ENCODE measurements around the gene ZBTB48.
"Not testable (repeated sequence)": the region's sequence is repeated elsewhere in the genome, so short reads cannot be mapped to it uniquely, and the experiment has no call there.

Gene ZBTB48

DNA sequence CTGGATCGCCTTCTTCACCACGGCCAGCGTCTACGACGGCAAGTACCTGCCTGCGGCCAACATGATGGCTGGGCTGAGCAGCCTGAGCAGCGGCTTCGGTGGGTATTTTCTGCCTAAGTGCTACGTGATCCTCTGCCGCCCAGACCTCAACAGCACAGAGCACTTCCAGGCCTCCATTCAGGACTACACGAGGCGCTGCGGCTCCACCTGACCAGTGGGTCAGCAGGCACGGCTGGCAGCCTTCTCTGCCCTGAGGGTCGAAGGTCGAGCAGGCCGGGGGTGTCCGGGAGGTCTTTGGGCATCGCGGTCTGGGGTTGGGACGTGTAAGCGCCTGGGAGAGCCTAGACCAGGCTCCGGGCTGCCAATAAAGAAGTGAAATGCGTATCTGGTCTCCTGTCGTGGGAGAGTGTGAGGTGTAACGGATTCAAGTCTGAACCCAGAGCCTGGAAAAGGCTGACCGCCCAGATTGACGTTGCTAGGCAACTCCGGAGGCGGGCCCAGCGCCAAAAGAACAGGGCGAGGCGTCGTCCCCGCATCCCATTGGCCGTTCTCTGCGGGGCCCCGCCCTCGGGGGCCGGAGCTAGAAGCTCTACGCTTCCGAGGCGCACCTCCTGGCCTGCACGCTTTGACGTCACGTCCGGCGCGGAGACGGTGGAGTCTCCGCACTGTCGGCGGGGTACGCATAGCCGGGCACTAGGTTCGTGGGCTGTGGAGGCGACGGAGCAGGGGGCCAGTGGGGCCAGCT, at the start of gene ZBTB48:
Gene ZBTB48 (plus strand): TSS at position 621 of the 745 bp plus-strand sequence. CDS start 616 bp downstream, outside the sequence.
- peak; percentile 92 to 96 for DNase-seq (ENCODE audit: low read depth in 2 of 2)

DNA sequence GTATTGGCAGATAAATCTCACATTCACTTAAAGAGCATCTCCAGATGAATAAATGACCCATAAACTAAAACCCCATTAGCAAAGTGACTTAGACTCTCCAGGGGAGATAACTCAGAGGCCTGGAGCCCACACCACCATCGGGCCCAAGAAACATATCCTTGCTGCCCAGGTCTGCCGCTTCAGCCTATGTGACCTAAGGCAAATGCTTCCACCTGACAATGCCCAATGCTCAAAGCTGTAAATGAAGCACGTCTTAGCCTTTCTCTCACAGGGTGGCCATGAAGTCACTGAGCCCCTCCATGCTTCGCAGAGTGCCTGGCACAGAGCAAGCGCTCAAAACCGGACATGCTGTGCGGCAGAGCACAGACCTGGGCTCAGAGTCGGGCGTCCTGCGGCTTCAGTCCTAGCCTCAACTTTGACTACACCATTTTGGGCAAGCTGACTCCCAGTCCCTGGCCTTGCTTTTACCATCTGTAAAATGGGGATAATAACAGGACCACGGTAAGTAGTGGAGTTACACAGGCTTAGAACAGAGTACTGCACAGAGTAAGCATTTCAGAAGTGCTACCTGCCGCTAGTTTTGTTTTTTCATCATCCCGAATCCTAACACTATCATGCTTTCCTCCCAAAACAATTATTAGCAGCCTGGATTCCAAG, 49.2 kb upstream of the ZBTB48 start:
- DNase-seq (ENCODE audit: low read depth in 2 of 2), result no peak

DNA sequence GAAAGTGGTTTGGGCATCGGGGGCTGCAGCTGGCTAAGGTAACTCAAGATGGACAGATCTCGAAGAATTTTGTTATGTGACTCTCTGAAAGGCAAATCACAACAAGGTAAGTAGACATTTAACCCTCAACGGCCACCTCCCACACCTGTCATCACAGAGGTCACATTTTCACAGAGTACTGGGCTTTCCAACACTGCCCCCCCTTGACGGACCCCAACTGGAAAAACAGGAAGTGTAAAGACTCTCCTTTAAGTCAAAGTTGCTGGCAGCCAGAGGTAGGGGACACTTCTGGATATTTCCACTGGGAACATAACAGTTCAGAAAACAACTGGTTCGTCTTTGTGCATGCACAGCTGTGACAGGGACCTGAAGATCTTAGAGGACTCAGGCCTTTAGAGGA, 47.8 kb upstream of the ZBTB48 start:
- no peak for DNase-seq (ENCODE audit: low read depth in 2 of 2)

DNA sequence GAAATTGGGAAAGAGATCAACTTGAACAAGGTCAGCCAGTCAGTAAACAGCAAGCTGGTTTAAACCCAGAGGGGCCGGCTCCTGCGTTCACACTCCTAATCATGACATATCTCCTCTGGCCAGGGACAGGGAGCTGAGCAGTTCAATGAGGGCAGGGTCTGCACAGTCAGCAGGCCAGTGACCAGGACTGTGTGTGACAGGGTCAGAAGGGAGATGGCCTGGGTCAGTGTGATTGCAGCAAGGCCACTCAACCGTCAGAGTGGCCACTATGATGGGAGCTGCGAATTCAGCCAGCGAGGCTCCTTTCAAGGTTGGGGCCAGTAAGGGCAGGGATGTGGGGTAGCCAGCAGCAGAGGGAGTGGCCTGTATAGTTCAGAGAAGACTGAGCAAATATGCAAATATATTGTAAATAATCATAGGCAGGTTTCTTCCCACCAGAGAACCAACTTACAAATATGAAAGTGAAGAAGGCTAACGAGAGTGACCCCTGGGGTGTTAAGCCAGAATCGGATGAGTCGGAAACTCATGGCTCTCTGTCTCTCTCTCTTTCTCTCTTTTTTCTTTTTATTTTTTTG, 45.5 kb upstream of the ZBTB48 start:
- DNase-seq (ENCODE audit: low read depth in 2 of 2), result no peak

DNA sequence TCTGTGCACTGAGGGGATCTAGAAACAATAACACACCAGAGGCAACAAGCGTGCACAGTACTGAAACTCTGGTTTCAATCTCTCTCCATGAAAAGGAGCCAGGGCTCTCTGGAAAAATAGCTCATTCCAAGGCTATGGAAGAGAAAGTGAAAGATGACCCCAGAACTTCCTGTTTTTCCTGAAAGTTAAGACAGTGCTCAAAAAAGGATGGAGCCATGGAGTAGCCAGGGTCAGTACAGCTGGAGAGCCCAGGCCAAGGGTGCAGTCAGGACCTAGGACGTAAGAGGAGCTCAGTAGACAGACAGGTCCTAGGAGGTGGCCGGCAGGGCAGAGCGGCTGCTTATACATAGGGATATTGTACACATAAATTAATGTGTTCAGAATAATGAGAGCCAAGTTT, 44.6 kb upstream of the ZBTB48 start:
- no peak for DNase-seq (ENCODE audit: low read depth in 2 of 2)

DNA sequence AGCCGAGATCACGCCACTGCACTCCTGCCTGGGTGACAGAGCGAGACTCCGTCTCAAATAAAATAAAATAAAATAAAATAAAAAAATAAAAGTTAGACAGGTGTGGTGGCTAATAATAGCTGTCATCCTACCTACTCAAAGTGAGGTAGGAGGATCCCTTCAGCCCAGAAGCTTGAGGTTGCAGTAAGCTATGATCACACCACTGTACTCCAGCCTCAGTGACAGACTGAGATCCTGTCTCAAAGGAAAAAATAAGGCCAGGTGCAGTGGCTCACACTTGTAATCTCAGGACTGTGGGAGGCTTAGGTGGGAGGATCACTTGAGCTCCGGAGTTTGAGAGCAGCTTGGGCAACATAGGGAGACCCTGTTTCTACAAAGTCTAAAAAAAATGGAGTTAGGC, 43.5 kb upstream of the ZBTB48 start:
- DNase-seq (ENCODE audit: low read depth in 2 of 2), result no peak

DNA sequence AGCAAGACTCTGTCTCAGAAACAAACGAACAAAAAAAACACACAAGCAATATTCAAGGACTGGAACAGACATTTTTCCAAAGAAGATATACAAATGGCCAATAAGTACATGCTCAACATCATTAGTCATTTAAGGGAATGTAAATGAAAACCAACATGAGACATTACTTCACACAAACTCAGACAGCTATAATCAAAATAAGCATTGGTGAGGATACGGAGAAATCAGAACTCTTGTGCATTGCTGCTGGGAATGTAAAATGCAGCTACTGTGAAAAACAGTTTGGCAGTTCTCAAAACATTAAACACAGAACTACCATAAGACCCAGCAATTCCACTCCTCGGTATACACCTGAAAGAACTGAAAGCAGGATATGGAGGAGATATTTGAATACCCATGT, 40.8 kb upstream of the ZBTB48 start:
- DNase-seq (ENCODE audit: low read depth in 2 of 2), result no peak

DNA sequence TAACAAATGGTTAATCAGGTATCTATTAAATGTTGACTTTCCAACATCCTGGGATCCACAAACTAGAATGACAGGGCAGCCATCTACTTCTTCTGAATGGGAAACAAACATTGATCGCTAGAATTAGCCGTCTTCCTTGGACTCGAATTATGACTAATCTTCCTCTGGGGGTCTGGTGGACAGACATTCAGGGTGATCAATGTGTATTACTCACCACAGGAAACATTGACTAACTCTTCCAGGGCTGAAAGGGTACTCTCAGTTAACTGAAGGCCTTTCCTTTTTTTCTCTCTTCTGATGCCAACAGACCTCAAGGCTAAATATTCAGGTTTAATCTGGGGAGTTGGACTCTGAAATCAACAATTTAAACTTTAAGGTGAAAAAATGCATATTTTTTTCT, 35.0 kb upstream of the ZBTB48 start:
- DNase-seq (ENCODE audit: low read depth in 2 of 2), result no peak

DNA sequence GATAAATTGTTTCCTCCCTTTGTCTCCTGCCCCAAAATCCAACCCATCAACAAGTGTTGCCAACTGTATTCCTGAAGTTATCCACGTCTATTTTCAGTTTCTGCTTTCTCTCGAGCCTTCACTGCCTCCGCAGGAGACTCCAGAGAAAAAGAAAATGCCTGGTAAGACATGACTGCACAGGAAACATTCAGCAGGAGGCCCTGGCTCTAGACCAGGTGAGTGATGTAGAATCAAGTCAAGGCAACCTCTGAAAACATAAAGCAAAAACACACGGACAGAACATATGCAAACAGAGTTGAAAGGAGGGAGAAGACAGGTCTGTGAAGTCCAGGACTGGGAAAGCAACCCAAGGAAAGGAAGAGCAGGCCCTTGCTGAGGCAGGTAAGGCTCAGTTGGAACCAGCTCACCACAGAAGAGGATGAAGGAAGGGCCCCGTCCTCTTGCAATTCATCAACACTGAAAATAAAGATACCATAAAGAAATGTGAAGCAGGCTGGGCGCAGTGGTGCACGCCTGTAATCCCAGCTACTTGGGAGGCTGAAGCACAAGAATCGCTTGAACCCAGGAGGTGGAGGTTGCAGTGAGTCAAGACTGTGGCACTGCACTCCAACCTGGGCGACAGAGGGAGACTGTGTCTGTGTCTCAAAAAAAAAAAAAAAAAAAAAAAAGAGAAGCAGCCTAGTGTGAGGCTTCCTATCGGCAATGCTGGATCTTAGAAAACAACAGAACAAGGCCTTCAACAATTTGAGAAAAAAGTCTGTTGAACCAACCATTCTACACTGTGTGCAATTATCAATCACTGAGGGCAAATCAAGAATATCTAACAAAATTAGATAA, 34.3 kb upstream of the ZBTB48 start:
- DNase-seq (ENCODE audit: low read depth in 2 of 2), result no peak

DNA sequence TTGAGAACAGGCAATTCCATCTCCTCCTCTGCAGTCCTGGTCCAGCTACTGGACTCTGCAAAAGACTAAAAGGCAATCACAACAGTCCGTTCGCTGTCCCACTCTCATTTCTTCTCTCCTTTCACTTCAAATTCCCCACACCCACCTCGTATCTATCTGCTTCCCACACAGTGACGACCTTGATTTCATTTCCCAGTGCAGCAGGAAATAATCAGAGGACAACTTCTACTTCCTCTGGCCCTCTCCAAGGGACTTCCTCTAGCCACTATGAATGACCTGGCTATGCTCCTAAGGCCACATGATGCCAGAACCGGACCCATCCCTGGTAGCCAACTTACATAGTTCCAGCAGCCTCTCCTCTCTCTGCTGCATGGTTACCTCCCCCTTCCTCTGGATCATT, 33.5 kb upstream of the ZBTB48 start:
- DNase-seq (ENCODE audit: low read depth in 2 of 2), result no peak

DNA sequence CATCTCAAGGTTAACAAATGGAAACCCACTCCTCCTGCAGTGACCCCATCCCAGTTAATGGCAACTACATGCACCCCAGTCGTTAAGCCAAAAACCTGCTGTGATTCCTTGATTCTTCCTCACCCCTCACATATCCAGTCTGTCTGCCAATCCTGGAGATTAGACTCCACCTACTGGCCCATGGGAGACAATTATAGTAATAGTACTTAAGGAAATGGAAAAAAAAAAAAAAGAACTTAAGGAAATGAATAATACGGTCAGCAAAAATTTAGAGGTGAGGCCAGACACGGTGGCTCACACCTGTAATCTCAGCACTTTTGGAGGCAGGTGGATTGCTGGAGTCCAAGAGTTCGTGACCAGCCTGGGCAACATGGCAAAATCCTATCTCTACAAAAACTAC, 32.5 kb upstream of the ZBTB48 start:
- DNase-seq (ENCODE audit: low read depth in 2 of 2), result no peak

DNA sequence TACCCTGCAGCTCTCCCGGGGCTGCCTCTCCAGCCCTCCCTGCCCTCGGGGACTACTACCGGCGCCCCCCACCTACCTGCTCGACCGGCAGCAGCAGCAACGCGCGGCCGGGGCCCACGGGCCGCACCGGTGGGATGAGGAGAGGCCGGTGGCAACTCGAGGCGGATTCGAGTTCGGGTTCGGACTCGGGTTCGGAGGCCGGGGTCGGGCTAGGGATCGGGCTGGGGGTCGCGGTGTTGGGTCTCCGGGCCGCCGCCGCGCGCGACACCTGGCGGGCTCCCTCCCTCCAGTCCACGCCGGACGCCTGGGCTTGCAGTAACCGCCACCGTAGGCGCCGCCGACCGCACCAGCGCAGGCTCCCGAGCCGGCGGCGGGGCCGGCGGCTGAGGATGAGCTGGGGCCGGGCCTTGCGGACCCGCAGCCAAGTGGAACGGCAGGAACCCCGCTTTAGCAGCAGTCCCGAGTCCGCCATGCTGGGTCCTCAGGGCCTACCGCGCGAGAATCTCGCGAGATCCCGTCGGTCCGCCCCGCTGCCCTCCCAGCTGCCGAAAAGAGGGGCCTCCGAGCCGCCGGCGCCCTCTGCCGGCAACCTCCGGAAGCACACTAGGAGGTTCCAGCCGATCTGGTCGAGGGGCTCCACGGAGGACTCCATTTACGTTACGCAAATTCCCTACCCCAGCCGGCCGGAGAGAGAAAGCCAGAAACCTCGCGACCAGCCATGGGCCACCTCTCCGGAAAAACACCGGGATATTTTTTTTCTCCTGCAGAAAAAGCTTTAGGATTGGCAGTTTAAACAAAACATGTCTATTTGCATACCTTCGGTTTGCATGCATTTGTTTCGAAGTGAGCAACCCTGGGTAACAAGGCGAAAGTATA, 25.5 kb upstream of the ZBTB48 start, which contains the start of gene NOL9:
Gene NOL9 (minus strand): TSS at position 483 of the 876 bp plus-strand sequence. CDS start 11 bp downstream, at position 472.
- peak; percentile 92 to 93 for DNase-seq (ENCODE audit: low read depth in 2 of 2)

DNA sequence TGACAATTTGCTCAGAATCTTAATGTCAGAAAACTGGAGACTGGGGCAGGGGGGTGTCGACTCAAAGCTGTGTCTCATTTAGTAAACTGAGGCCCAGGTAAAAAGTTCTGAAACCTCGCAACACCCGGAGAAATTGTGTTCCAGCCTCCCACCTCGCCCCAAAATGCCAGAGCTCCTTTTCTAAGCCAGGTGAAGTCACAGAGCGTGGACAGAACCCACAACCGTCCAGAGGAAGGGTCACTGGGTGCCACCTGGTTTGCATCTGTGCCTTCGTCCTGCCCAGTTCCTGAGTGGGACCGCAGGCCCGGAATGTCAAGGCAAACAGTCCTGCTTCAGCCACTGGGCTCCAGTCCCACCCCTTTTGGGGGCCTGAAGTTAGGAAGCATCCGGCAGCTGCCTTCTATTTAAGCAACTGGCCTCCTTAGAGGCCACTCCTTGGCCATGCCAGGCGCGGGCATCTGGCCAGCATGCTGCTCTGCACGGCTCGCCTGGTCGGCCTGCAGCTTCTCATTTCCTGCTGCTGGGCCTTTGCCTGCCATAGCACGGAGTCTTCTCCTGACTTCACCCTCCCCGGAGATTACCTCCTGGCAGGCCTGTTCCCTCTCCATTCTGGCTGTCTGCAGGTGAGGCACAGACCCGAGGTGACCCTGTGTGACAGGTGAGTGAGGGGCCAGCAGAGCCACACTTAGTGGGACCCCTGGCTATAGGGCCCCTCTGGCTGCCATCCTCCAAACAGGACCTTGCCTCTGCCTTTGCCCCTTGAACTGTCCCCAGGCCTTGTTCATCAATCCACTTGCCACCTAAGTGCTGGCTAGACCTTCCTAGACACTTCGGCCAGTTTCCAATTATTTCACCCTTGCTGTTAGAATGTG, 24.7 kb upstream of the ZBTB48 start, which contains the start of gene TAS1R1:
Gene TAS1R1 (plus strand): TSS at position 401 of the 872 bp plus-strand sequence. CDS start 67 bp downstream, at position 468.
- DNase-seq (ENCODE audit: low read depth in 2 of 2), result no peak

DNA sequence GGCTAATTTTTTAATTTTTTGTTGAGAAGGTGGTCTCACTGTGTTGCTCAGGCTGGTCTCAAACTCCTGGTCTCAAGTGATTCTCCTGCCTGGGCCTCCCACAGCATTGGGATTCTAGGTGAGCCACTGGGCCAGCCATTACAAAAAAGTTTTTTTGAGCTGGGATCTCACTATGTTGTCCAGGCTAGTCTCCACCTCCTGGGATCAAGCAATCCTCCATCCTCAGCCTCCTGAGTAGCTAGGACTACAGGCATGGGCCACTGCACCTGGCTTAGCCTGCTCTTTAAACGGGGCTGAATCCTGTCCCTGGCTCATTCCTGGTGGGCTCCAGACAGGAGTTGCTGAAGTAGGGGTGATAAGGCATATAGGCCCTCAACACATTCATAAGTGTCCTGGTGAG, 22.2 kb upstream of the ZBTB48 start:
- DNase-seq (ENCODE audit: low read depth in 2 of 2), result no peak

DNA sequence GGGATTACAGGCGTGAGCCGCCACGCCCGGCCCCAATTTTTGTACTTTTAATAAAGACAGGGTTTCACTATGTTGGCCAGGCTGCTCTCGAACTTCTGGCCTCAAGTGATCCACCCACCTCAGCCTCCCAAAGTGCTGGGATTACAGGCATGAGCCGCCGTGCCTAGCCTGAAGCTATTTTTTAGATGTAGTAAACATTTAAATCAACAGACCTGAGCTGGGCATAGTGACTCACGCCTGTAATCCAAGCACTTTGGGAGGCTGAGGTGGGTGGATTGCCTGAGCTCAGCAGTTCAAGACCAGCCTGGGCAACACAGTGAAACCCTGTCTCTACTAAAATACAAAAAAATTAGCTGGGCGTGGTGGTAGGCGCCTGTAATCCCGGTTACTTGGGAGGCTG, 20.6 kb upstream of the ZBTB48 start:
- not testable (repeated sequence) for DNase-seq (ENCODE audit: low read depth in 2 of 2)

DNA sequence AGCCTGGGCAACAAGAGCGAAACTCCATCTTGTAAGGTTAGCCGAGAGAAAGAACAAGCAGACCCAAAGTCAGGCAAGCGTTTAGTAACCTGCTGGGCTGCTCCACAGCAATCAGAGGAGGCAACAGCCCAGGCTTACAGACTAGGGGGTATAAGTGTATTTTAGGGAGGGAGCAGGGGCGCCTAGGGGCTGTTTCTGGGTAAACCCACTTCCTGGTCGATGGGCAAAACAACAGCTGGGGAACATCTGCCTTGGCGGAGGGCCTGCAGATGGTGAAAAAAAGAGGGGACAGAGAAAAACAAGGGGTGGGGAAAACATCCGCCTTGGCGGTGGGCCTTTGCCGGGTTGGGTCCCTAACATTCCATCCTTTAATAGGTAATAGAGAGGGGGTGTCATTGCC, 19.5 kb upstream of the ZBTB48 start:
- DNase-seq (ENCODE audit: low read depth in 2 of 2), result no peak

DNA sequence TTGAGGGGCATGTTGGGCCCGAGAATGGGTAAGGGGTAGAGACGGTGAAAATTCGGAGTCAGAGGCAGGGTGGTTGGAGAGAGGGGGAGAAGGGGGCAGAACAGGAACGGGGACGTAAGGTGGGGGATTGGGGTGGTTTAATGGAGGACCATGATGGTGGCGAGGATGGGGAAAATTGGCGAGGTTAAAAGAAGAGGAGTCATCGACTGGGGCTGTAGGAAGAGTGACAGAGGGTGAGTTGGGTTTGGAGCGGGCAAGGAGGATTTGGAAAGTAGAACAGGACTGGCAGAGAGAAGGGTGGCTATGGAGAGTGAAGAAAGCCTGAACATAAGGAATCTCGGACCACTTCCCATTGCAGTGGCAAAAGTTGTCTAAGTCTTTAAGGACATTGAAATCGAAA, 10.8 kb upstream of the ZBTB48 start:
- no peak for DNase-seq (ENCODE audit: low read depth in 2 of 2)

DNA sequence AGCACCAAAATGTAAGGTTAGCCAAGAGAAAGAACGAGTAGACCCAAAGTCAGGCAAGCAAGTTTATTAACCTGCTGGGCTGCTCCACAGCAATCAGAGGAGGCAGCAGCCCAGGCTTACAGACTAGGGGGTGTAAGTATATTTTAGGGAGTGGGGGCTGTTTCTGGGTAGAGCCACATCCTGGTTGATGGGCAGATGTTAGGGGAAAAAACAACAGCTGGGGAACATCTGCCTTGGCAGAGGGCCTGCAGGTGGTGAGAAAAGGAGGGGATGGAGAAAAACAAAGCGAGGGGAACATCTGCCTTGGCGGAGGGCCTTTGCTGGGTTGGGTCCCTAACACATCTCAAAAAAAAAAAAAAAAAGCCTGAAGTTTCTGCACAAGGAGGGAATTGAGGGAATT, 9.7 kb upstream of the ZBTB48 start:
- DNase-seq (ENCODE audit: low read depth in 2 of 2), result no peak

DNA sequence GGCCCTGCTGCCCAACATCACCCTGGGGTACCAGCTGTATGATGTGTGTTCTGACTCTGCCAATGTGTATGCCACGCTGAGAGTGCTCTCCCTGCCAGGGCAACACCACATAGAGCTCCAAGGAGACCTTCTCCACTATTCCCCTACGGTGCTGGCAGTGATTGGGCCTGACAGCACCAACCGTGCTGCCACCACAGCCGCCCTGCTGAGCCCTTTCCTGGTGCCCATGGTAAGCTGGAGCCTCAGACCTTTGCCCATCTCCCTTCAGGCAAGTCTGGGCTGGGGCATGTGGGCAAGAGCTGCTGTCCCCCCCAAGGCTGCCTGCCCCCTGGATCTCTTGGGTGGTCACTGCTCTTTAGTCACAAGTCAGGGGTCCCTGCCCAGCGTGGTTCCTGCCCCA, 8.8 kb upstream of the ZBTB48 start:
- no peak for DNase-seq (ENCODE audit: low read depth in 2 of 2)

All from activated CD4-positive, alpha-beta T cell treated with anti-CD3 and anti-CD28 coated beads for 24 hours (primary cell).